Measurements from ENCODE around the gene ABCC9. TPM values are rescaled to one million over a fixed set of nuclear protein-coding genes. Genes with fewer than 3 reads are reported as not detected.

Gene ABCC9
- total RNA-seq, 1 experiment from 2014 or later, result 0.03 TPM

DNA sequence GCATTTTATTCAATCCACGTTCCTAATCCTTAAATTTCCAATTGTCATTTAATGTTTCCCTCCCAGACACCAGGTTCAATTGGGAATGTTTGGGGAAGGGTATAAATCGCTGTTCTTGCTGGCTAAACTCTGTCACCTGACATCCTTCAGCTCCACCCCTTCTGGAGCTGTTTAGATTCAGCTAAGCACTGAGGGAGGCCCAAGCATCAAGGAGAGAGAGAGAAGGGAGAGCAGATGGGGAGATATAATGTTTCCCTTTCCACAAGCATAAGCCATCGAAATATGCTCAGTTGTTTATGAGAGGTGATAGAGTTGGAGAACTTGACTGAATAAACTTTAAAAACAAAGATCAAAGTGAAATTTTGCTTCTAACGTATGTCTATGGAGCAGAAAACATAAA, 1.8 kb downstream of the ABCC9 start:
- no peak overlapping the region for H3K27ac ChIP-seq (ENCODE audit: low read length)
- ChIA-PET POLR2A (no interaction called here), CTCF (no interaction called here)
- ATAC-seq (no peak), DNase-seq (ENCODE audit: low read depth, low spot score) (no peak)
- H3K4me3 ChIP-seq (ENCODE audit: low read depth in 2 of 2, low read length in 2 of 2), result no peak overlapping the region
- H3K4me1 ChIP-seq (ENCODE audit: control insufficient read depth, insufficient read depth, low read length), result no peaks in the 10 kb centered on the region
- intact Hi-C loops (cut with micrococcal nuclease; ENCODE audit: unreplicated experiment) (no loop called here), in situ Hi-C loops (cut with HindIII; ENCODE audit: low pct_unique_long_range_greater_than_20kb, low sequenced_read_pairs) (no loop called here)
- TF ChIP-seq SIN3A (IDR thresholded peaks at IDR 0.05; ENCODE audit: borderline replicate concordance, insufficient read depth, low read depth, low read length) (no peak), TCF7L2 (IDR thresholded peaks at IDR 0.05; ENCODE audit: low read depth, low read length) (no peak), POLR2AphosphoS5 (IDR thresholded peaks at IDR 0.05; ENCODE audit: low read depth, low read length) (no peak)
- TF ChIP-seq, protein P1, sequence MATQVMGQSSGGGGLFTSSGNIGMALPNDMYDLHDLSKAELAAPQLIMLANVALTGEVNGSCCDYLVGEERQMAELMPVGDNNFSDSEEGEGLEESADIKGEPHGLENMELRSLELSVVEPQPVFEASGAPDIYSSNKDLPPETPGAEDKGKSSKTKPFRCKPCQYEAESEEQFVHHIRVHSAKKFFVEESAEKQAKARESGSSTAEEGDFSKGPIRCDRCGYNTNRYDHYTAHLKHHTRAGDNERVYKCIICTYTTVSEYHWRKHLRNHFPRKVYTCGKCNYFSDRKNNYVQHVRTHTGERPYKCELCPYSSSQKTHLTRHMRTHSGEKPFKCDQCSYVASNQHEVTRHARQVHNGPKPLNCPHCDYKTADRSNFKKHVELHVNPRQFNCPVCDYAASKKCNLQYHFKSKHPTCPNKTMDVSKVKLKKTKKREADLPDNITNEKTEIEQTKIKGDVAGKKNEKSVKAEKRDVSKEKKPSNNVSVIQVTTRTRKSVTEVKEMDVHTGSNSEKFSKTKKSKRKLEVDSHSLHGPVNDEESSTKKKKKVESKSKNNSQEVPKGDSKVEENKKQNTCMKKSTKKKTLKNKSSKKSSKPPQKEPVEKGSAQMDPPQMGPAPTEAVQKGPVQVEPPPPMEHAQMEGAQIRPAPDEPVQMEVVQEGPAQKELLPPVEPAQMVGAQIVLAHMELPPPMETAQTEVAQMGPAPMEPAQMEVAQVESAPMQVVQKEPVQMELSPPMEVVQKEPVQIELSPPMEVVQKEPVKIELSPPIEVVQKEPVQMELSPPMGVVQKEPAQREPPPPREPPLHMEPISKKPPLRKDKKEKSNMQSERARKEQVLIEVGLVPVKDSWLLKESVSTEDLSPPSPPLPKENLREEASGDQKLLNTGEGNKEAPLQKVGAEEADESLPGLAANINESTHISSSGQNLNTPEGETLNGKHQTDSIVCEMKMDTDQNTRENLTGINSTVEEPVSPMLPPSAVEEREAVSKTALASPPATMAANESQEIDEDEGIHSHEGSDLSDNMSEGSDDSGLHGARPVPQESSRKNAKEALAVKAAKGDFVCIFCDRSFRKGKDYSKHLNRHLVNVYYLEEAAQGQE (IDR thresholded peaks at IDR 0.05; ENCODE audit: insufficient read depth in 1 of 2, low read depth in 2 of 2, low read length in 1 of 2), result no peak
- TF ChIP-seq, protein P2, sequence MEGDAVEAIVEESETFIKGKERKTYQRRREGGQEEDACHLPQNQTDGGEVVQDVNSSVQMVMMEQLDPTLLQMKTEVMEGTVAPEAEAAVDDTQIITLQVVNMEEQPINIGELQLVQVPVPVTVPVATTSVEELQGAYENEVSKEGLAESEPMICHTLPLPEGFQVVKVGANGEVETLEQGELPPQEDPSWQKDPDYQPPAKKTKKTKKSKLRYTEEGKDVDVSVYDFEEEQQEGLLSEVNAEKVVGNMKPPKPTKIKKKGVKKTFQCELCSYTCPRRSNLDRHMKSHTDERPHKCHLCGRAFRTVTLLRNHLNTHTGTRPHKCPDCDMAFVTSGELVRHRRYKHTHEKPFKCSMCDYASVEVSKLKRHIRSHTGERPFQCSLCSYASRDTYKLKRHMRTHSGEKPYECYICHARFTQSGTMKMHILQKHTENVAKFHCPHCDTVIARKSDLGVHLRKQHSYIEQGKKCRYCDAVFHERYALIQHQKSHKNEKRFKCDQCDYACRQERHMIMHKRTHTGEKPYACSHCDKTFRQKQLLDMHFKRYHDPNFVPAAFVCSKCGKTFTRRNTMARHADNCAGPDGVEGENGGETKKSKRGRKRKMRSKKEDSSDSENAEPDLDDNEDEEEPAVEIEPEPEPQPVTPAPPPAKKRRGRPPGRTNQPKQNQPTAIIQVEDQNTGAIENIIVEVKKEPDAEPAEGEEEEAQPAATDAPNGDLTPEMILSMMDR (IDR thresholded peaks at IDR 0.05), result no peak
- no peaks in the 10 kb centered on the region for H3K9me3 ChIP-seq (ENCODE audit: control insufficient read depth, insufficient read depth, low read depth, low read length)
- H3K36me3 ChIP-seq (ENCODE audit: control insufficient read depth, insufficient read depth, low read length), result no peaks in the 10 kb centered on the region
- H3K27me3 ChIP-seq (ENCODE audit: control insufficient read depth, insufficient read depth, low read length), result no peaks in the 10 kb centered on the region; the same call in 1 of the 2 replicates
- no TSS peak for BruUV-seq (replicated peaks)

DNA sequence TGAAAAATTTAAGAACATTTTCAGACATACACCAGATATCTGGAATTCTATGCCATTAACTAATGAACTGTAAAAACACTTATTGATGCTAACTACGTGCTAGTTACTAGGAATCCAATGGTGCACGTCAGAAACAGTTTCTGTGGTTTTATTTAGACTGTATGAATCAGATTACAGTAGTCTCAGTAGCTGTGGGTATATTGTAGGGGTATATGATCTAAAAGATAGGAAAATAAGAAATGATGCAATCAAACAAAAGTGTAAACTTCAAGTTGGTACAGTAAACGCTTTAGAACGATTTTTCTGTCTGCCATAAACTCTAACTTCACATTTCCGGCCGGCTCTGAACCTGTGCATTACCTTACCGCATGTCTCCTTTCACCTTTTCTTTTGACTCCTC, 2.3 kb downstream of the ABCC9 start:
- intact Hi-C loops (cut with micrococcal nuclease; ENCODE audit: unreplicated experiment), result no loop called here
- in situ Hi-C loops (cut with HindIII; ENCODE audit: low pct_unique_long_range_greater_than_20kb, low sequenced_read_pairs), result no loop called here
- DNase-seq (ENCODE audit: low read depth, low spot score) (no peak), ATAC-seq (no peak)
- Histone ChIP-seq H3K9me3 (ENCODE audit: control insufficient read depth, insufficient read depth, low read depth, low read length) (no peaks in the 10 kb centered on the region), H3K36me3 (ENCODE audit: control insufficient read depth, insufficient read depth, low read length) (no peaks in the 10 kb centered on the region), H3K4me3 (ENCODE audit: low read depth in 2 of 2, low read length in 2 of 2) (no peak overlapping the region), H3K27ac (ENCODE audit: low read length) (no peak overlapping the region), H3K27me3 (ENCODE audit: control insufficient read depth, insufficient read depth, low read length) (no peaks in the 10 kb centered on the region; the same call in 1 of the 2 replicates), H3K4me1 (ENCODE audit: control insufficient read depth, insufficient read depth, low read length) (no peaks in the 10 kb centered on the region)
- ChIA-PET POLR2A (no interaction called here), CTCF (no interaction called here)
- BruUV-seq (replicated peaks), result no TSS peak
- TF ChIP-seq TCF7L2 (IDR thresholded peaks at IDR 0.05; ENCODE audit: low read depth, low read length), result no peak
- TF ChIP-seq, protein P1 (IDR thresholded peaks at IDR 0.05; ENCODE audit: insufficient read depth in 1 of 2, low read depth in 2 of 2, low read length in 1 of 2), result no peak
- TF ChIP-seq POLR2AphosphoS5 (IDR thresholded peaks at IDR 0.05; ENCODE audit: low read depth, low read length), result no peak
- TF ChIP-seq, protein P2 (IDR thresholded peaks at IDR 0.05), result no peak
- TF ChIP-seq SIN3A (IDR thresholded peaks at IDR 0.05; ENCODE audit: borderline replicate concordance, insufficient read depth, low read depth, low read length), result no peak
